ENCODE data around the gene NRXN3.

The NRXN3 gene

GRCh38 chr14:78142998-78143397 lies 27.2 kb upstream of the NRXN3 start:
- Histone ChIP-seq H3K9ac (ENCODE audit: low read depth, low read length) (no peak overlapping the region), H3K4me1 (ENCODE audit: control insufficient read depth, insufficient read depth, low read length) (no peaks in the 10 kb centered on the region), H3K27me3 (ENCODE audit: control insufficient read depth, insufficient read depth, low read length) (no peaks in the 10 kb centered on the region), H3K36me3 (ENCODE audit: control insufficient read depth, insufficient read depth, low read length) (no peaks in the 10 kb centered on the region), H3K4me3 (ENCODE audit: low read depth, low read length) (no peak overlapping the region), H3K9me3 (ENCODE audit: control insufficient read depth, insufficient read depth, low read length) (no peaks in the 10 kb centered on the region), H3K27ac (ENCODE audit: low read depth, low read length) (no peak overlapping the region)

GRCh38 chr14:78143489-78144145 lies 26.6 kb upstream of the NRXN3 start:
- Histone ChIP-seq H3K27me3 (ENCODE audit: control insufficient read depth, insufficient read depth, low read length) (no peaks in the 10 kb centered on the region), H3K4me1 (ENCODE audit: control insufficient read depth, insufficient read depth, low read length) (no peaks in the 10 kb centered on the region), H3K9me3 (ENCODE audit: control insufficient read depth, insufficient read depth, low read length) (no peaks in the 10 kb centered on the region), H3K4me3 (ENCODE audit: low read depth, low read length) (no peak overlapping the region), H3K27ac (ENCODE audit: low read depth, low read length) (no peak overlapping the region), H3K36me3 (ENCODE audit: control insufficient read depth, insufficient read depth, low read length) (no peaks in the 10 kb centered on the region), H3K9ac (ENCODE audit: low read depth, low read length) (no peak overlapping the region)

DNA sequence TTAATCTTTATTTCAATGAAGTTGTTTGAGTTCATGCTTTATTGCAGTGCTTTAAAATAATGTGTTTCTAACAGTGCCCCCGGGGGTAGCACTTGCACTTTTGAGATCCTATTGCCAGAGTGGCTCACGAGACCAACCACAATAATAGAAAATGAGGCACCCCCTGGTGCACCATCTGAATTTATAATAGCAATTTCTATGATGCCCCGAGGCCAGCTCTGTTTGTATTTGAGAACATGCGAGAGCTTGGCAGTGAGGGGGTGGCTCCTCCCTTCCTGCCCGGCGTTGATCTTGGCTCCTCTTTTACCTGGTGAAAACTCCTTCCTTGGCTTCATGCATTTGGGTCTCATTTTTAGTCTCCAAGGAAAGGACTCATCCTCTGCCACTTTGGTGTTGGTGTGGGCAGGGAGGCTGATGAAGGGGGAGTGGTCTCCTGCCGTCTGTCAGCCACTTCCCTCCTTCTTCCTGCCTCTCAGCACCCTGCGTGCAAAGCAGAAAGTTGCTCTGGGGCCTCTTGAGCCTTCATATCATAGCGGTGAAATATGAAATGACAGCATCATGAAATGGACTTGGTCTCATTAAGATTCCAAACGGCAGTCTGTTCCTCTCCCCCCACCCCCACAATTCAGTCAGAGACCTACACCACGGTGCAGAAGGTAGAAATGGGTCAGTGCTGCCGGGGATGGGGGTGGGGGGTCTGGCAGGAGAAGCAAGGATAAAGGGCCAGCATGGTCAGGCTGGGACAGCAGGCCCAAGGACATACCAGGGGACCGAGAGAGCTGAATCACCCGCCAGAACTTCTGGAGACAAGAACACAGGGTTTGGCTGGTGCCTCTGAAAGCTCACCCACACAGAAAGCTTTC lies 17.7 kb upstream of the NRXN3 start:
- Histone ChIP-seq H3K36me3 (ENCODE audit: control insufficient read depth, insufficient read depth, low read length) (no peaks in the 10 kb centered on the region), H3K4me3 (ENCODE audit: low read depth, low read length) (no peak overlapping the region), H3K9ac (ENCODE audit: low read depth, low read length) (no peak overlapping the region), H3K4me1 (ENCODE audit: control insufficient read depth, insufficient read depth, low read length) (peaks cover 9% of the 10 kb centered on the region; the same call in 1 of the 2 replicates), H3K9me3 (ENCODE audit: control insufficient read depth, insufficient read depth, low read length) (no peaks in the 10 kb centered on the region), H3K27ac (ENCODE audit: low read depth, low read length) (no peak overlapping the region), H3K27me3 (ENCODE audit: control insufficient read depth, insufficient read depth, low read length) (no peaks in the 10 kb centered on the region)

- H3K36me3 ChIP-seq (ENCODE audit: control insufficient read depth, insufficient read depth, low read length), result no peaks in the 10 kb centered on the region
- H3K4me3 ChIP-seq (ENCODE audit: low read depth, low read length), result no peak overlapping the region
- H3K27me3 ChIP-seq (ENCODE audit: control insufficient read depth, insufficient read depth, low read length), result no peaks in the 10 kb centered on the region
- no peak overlapping the region for H3K27ac ChIP-seq (ENCODE audit: low read depth, low read length)
- no peaks in the 10 kb centered on the region for H3K9me3 ChIP-seq (ENCODE audit: control insufficient read depth, insufficient read depth, low read length)
- no peak overlapping the region for H3K9ac ChIP-seq (ENCODE audit: low read depth, low read length)
- peaks cover 9% of the 10 kb centered on the region; the same call in 1 of the 2 replicates for H3K4me1 ChIP-seq (ENCODE audit: control insufficient read depth, insufficient read depth, low read length)
Observed at GRCh38 chr14:78153064-78153341, 17.2 kb upstream of the NRXN3 start.

GRCh38 chr14:78154827-78155226 lies 15.3 kb upstream of the NRXN3 start:
- H3K27ac ChIP-seq (ENCODE audit: low read depth, low read length), result no peak overlapping the region
- H3K36me3 ChIP-seq (ENCODE audit: control insufficient read depth, insufficient read depth, low read length), result no peaks in the 10 kb centered on the region
- H3K4me1 ChIP-seq (ENCODE audit: control insufficient read depth, insufficient read depth, low read length), result peaks cover 9% of the 10 kb centered on the region; the same call in 1 of the 2 replicates
- no peak overlapping the region for H3K9ac ChIP-seq (ENCODE audit: low read depth, low read length)
- no peaks in the 10 kb centered on the region for H3K27me3 ChIP-seq (ENCODE audit: control insufficient read depth, insufficient read depth, low read length)
- H3K9me3 ChIP-seq (ENCODE audit: control insufficient read depth, insufficient read depth, low read length), result no peaks in the 10 kb centered on the region
- H3K4me3 ChIP-seq (ENCODE audit: low read depth, low read length), result no peak overlapping the region

DNA sequence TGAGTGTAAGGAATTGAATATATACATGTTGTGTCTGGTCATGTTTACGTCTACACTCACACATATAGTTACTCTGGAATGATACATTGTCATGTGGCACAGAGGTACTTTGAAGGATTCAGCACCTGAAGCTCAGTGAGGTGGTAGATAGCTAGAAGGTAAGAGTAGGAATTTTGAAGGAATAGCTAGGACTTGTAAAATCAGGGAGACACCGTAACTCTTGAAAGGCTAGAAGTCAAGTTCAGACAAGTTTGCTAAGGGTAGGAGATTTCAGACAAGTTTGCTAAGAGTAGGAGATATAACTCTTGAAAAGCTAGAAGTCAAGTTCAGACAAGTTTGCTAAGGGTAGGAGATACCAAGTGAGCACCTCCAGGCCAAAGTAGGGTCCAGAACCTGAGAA lies 14.0 kb upstream of the NRXN3 start:
- Histone ChIP-seq H3K4me1 (ENCODE audit: control insufficient read depth, insufficient read depth, low read length) (peaks cover 9% of the 10 kb centered on the region; the same call in 1 of the 2 replicates), H3K9me3 (ENCODE audit: control insufficient read depth, insufficient read depth, low read length) (no peaks in the 10 kb centered on the region), H3K36me3 (ENCODE audit: control insufficient read depth, insufficient read depth, low read length) (no peaks in the 10 kb centered on the region), H3K4me3 (ENCODE audit: low read depth, low read length) (no peak overlapping the region), H3K9ac (ENCODE audit: low read depth, low read length) (no peak overlapping the region), H3K27ac (ENCODE audit: low read depth, low read length) (no peak overlapping the region), H3K27me3 (ENCODE audit: control insufficient read depth, insufficient read depth, low read length) (no peaks in the 10 kb centered on the region)

DNA sequence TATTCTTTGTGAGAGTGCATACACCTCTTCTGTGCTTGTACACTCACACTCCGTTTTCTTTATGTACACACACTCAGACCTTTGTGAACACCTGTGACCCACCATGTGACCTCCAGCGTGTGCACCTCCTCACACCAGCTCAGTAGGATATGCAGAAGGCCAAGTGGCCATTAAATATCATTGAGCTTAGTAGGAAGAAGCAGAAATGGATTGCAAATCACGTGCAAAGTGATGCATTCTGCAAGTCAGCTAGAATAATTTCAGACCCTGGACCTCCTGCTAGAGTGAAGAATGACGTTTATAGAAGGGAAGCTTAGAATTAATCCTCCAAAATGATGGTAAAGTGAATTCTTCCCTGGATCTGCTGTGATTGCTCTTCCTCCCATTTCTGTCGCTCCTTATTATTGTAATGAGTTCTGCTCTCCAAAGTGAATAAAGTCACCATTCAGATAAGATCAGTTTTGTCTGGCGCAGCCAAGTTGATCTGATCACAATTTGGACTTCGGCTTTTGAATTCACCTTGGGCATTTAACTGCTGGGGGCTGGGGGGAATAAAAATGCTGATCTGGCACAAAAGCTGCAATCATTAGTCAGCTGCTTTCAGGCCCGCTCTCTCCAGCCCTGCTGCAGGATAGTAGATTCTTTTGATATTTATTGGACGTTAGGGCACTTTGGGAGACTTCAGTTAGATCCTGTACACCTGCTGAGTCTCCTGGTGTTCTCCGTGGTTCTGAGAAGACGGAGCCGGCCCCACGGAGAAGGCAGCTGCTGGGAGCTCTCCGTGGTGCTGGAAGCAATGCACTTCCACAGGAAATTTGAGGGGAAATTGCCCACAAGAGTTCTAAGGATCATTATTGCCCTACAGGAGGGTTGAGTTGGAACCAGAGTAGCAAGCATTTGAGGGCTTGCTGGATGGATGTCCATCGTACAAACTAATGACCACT lies 12.4 kb upstream of the NRXN3 start:
- H3K27ac ChIP-seq (ENCODE audit: low read depth, low read length), result no peak overlapping the region
- H3K4me1 ChIP-seq (ENCODE audit: control insufficient read depth, insufficient read depth, low read length), result no peaks in the 10 kb centered on the region; the same call in 1 of the 2 replicates
- H3K27me3 ChIP-seq (ENCODE audit: control insufficient read depth, insufficient read depth, low read length), result no peaks in the 10 kb centered on the region
- no peak overlapping the region for H3K4me3 ChIP-seq (ENCODE audit: low read depth, low read length)
- no peak overlapping the region for H3K9ac ChIP-seq (ENCODE audit: low read depth, low read length)
- no peaks in the 10 kb centered on the region for H3K9me3 ChIP-seq (ENCODE audit: control insufficient read depth, insufficient read depth, low read length)
- no peaks in the 10 kb centered on the region for H3K36me3 ChIP-seq (ENCODE audit: control insufficient read depth, insufficient read depth, low read length)

DNA sequence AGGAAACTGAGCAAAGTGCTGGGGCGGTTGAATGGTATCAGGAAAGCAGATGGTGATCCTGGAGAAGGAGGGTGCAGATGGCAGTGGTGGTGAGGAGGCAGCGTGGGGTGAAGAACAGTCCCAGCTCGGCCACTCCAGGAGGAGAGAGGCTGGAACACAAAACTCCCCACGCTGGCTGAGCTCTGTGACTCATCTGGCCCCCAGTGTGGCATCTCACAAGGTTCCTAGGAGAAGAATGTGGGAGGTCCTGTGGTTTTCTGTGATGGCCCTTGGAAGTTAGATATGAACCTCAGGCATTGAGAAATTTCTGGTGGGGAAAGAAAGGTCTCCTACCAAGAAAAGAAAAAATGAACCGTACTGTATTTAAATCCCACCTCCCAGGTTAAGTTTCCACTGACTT lies 8.0 kb upstream of the NRXN3 start:
- no peak overlapping the region for H3K4me3 ChIP-seq (ENCODE audit: low read depth, low read length)
- H3K4me1 ChIP-seq (ENCODE audit: control insufficient read depth, insufficient read depth, low read length), result no peaks in the 10 kb centered on the region
- H3K27ac ChIP-seq (ENCODE audit: low read depth, low read length), result no peak overlapping the region
- no peaks in the 10 kb centered on the region for H3K36me3 ChIP-seq (ENCODE audit: control insufficient read depth, insufficient read depth, low read length)
- H3K27me3 ChIP-seq (ENCODE audit: control insufficient read depth, insufficient read depth, low read length), result no peaks in the 10 kb centered on the region
- H3K9ac ChIP-seq (ENCODE audit: low read depth, low read length), result no peak overlapping the region
- H3K9me3 ChIP-seq (ENCODE audit: control insufficient read depth, insufficient read depth, low read length), result no peaks in the 10 kb centered on the region

DNA sequence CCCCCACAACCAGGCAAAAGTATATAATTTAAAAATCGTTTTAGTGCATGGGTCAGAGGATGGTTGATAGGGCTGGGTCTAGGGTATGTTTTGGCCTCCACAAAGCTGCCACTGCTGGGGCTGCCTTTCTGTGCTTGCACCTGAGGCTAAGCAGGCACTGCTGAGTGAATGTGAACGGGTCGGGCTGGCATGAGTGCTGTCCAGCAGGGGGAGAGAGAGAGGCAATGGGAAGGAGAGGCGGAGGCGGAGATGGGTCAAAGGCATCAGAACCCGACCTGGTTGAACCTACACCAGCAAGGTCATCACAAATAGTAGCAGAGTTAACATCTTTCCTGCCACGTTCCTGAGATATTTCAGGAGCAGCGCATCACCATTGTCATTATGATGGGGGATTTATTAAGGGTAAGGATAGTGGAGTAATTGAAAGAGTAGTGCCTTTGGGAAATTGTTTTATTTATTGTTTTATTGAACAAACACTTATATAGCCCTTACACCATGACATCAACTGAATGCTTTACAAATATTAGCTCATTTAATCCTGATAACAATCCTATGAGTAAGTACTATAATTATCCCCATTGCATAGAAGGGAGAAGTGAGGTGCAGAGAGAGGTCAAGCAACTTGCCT lies 5.8 kb upstream of the NRXN3 start:
- no peaks in the 10 kb centered on the region for H3K9me3 ChIP-seq (ENCODE audit: control insufficient read depth, insufficient read depth, low read length)
- H3K4me1 ChIP-seq (ENCODE audit: control insufficient read depth, insufficient read depth, low read length), result no peaks in the 10 kb centered on the region
- no peak overlapping the region for H3K27ac ChIP-seq (ENCODE audit: low read depth, low read length)
- H3K27me3 ChIP-seq (ENCODE audit: control insufficient read depth, insufficient read depth, low read length), result no peaks in the 10 kb centered on the region
- no peak overlapping the region for H3K9ac ChIP-seq (ENCODE audit: low read depth, low read length)
- no peaks in the 10 kb centered on the region for H3K36me3 ChIP-seq (ENCODE audit: control insufficient read depth, insufficient read depth, low read length)
- no peak overlapping the region for H3K4me3 ChIP-seq (ENCODE audit: low read depth, low read length)

DNA sequence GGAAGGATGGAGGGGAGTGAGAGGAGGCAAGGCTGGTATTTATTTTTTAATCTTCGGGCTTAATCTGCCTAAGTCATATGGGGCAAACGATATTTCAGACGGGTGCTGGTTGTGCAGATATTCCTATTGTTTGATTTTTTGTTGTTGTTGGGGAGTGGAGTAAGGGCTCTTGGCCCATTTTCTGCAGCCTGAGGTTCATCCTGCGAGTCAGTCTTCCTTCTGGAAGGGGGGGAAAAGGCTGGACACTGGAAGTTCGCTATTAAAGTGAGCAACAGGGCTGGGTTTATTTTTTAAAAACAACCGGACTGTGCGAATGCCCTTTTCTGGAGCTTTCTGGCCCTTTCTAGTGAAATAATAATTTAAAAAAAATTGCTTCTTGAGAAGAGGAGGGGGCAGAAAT lies 2.3 kb downstream of the NRXN3 start:
- H3K4me1 ChIP-seq (ENCODE audit: control insufficient read depth, insufficient read depth, low read length), result peaks cover 24% of the 10 kb centered on the region
- no peaks in the 10 kb centered on the region for H3K9me3 ChIP-seq (ENCODE audit: control insufficient read depth, insufficient read depth, low read length)
- no peaks in the 10 kb centered on the region for H3K36me3 ChIP-seq (ENCODE audit: control insufficient read depth, insufficient read depth, low read length)
- H3K4me3 ChIP-seq (ENCODE audit: low read depth, low read length), result no peak overlapping the region
- H3K27me3 ChIP-seq (ENCODE audit: control insufficient read depth, insufficient read depth, low read length), result no peaks in the 10 kb centered on the region
- H3K9ac ChIP-seq (ENCODE audit: low read depth, low read length), result no peak overlapping the region
- no peak overlapping the region for H3K27ac ChIP-seq (ENCODE audit: low read depth, low read length)

Data from HUES48 (cell line).